Measurements from ENCODE around the gene ZNF516. TPM values are rescaled to one million over a fixed set of nuclear protein-coding genes. Genes with fewer than 3 reads are reported as not detected.

Gene ZNF516, protein sequence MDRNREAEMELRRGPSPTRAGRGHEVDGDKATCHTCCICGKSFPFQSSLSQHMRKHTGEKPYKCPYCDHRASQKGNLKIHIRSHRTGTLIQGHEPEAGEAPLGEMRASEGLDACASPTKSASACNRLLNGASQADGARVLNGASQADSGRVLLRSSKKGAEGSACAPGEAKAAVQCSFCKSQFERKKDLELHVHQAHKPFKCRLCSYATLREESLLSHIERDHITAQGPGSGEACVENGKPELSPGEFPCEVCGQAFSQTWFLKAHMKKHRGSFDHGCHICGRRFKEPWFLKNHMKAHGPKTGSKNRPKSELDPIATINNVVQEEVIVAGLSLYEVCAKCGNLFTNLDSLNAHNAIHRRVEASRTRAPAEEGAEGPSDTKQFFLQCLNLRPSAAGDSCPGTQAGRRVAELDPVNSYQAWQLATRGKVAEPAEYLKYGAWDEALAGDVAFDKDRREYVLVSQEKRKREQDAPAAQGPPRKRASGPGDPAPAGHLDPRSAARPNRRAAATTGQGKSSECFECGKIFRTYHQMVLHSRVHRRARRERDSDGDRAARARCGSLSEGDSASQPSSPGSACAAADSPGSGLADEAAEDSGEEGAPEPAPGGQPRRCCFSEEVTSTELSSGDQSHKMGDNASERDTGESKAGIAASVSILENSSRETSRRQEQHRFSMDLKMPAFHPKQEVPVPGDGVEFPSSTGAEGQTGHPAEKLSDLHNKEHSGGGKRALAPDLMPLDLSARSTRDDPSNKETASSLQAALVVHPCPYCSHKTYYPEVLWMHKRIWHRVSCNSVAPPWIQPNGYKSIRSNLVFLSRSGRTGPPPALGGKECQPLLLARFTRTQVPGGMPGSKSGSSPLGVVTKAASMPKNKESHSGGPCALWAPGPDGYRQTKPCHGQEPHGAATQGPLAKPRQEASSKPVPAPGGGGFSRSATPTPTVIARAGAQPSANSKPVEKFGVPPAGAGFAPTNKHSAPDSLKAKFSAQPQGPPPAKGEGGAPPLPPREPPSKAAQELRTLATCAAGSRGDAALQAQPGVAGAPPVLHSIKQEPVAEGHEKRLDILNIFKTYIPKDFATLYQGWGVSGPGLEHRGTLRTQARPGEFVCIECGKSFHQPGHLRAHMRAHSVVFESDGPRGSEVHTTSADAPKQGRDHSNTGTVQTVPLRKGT
- 13.7 TPM for polyA plus RNA-seq (2013, experiment 1 of 2)
- 14.9 TPM for polyA plus RNA-seq (2013, experiment 2 of 2)

DNA sequence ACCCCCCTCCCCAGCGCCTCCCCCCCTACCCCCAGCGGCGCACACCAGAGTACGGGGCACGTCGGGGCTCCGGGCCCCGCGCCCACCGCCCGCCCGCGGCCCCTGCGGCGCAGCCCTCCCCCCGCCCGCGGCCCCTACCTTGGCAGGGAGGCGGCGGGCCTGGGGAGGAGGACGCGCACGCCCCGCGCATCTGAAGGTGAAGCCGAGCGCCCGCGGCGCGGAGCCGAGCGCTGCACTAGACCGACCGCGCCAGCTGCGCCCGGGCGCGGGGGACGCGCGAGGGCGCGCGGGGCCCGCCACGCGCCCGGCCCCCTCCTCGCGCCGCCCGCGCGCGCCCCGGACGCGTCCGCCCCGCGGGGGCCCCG lies at the start of gene ZNF516:
TSS of gene ZNF516 (minus strand) at position 237 of the 365 bp plus-strand sequence. CDS start 52,188 bp downstream, outside the sequence.
- H2BK12ac ChIP-seq (ENCODE audit: low read length in 2 of 2), result peak within 1 kb of the TSS; percentile 61 to 84
- H3K27me3 ChIP-seq (ENCODE audit: control insufficient read depth in 1 of 2, insufficient read depth in 1 of 2, low read length in 2 of 2), result no peaks in the 10 kb centered on the region
- H2AK5ac ChIP-seq (ENCODE audit: low read length, severe bottlenecking), result no peak within 1 kb of the TSS
- peak; percentile 47 for DNase-seq
- H3K4ac ChIP-seq (ENCODE audit: low read depth in 1 of 2, low read length in 2 of 2), result peak within 1 kb of the TSS; percentile 95 to 100
- peak within 1 kb of the TSS; percentile 96 for H3K4me2 ChIP-seq (ENCODE audit: low read length, poor library complexity, severe bottlenecking)
- H3K36me3 ChIP-seq (ENCODE audit: control insufficient read depth in 1 of 2, insufficient read depth in 2 of 2, low read depth in 1 of 2, low read length in 2 of 2), result no peaks in the 10 kb centered on the region
- peak within 1 kb of the TSS; percentile 94 to 99 for H3K18ac ChIP-seq (ENCODE audit: low read depth in 1 of 2, low read length in 2 of 2)
- H3K27ac ChIP-seq (ENCODE audit: low read length, poor library complexity, severe bottlenecking), result peak within 1 kb of the TSS; percentile 94
- H2BK5ac ChIP-seq (ENCODE audit: low read depth, low read length, poor library complexity, severe bottlenecking), result peak within 1 kb of the TSS; percentile 61
- H3K79me1 ChIP-seq (replicated peaks; ENCODE audit: low read length, poor library complexity, severe bottlenecking), result peaks cover 8% of the 10 kb centered on the region
- H2BK15ac ChIP-seq (ENCODE audit: low read depth, poor library complexity, severe bottlenecking), result no peak within 1 kb of the TSS
- no peaks in the 10 kb centered on the region for H3K9me3 ChIP-seq (ENCODE audit: control insufficient read depth, low read length)
- peak within 1 kb of the TSS; percentile 88 to 97 for H3K4me3 ChIP-seq (ENCODE audit: insufficient read depth in 1 of 2, low read depth in 1 of 2, low read length in 2 of 2)
- H4K91ac ChIP-seq (ENCODE audit: low read length), result peak within 1 kb of the TSS; percentile 91
- peak within 1 kb of the TSS in 1 of 2 experiments; percentile 95 for H3K14ac ChIP-seq (ENCODE audit: low read length in 2 of 2)
- no peak within 1 kb of the TSS for H3K23ac ChIP-seq (ENCODE audit: low read length in 2 of 2)
- peak within 1 kb of the TSS; percentile 92 for H2BK120ac ChIP-seq (ENCODE audit: low read depth, low read length)
- H2AFZ ChIP-seq (ENCODE audit: low read depth, low read length), result peak within 1 kb of the TSS; percentile 93
- H3K4me1 ChIP-seq (ENCODE audit: control insufficient read depth, insufficient read depth, low read depth, low read length), result peaks cover 18% of the 10 kb centered on the region
- H4K8ac ChIP-seq (ENCODE audit: low read length), result peak within 1 kb of the TSS; percentile 83
- H3K9ac ChIP-seq (ENCODE audit: low read length), result peak within 1 kb of the TSS; percentile 96
- under 1% methylated on average over 32 of the region's 64 CpGs for WGBS

DNA sequence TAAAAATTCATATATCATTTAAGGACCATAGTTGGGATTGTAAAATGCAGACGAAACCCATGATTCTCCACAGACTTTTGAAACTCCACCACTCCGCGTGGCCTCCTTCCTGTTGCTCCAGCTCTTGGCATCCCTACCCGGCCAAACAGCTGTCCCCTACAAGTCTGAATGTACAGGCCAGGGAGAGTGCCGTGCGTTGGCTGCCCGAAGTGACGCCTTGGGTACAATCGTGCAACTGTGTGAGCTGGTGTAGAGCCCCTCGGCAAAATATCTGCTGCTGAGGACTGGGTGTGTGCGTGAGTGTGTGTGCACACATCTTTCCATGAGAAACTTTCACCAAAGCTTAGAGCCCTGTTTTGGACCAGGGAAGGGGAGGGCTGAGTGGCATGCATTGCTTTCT lies 43.8 kb upstream of the ZNF516 start:
- Histone ChIP-seq H2BK12ac (ENCODE audit: low read length in 2 of 2) (no peak overlapping the region), H2BK120ac (ENCODE audit: low read depth, low read length) (no peak overlapping the region), H3K14ac (ENCODE audit: low read length in 2 of 2) (no peak overlapping the region), H3K27ac (ENCODE audit: low read length, poor library complexity, severe bottlenecking) (no peak overlapping the region), H2BK15ac (ENCODE audit: low read depth, poor library complexity, severe bottlenecking) (no peak overlapping the region), H2AK5ac (ENCODE audit: low read length, severe bottlenecking) (no peak overlapping the region), H3K79me1 (replicated peaks; ENCODE audit: low read length, poor library complexity, severe bottlenecking) (no peaks in the 10 kb centered on the region), H3K4me3 (ENCODE audit: insufficient read depth in 1 of 2, low read depth in 1 of 2, low read length in 2 of 2) (no peak overlapping the region), H3K36me3 (ENCODE audit: control insufficient read depth in 1 of 2, insufficient read depth in 2 of 2, low read depth in 1 of 2, low read length in 2 of 2) (no peaks in the 10 kb centered on the region), H3K9ac (ENCODE audit: low read length) (no peak overlapping the region), H3K9me3 (ENCODE audit: control insufficient read depth, low read length) (no peaks in the 10 kb centered on the region), H2AFZ (ENCODE audit: low read depth, low read length) (no peak overlapping the region), H3K4me1 (ENCODE audit: control insufficient read depth, insufficient read depth, low read depth, low read length) (peaks cover 4% of the 10 kb centered on the region), H4K8ac (ENCODE audit: low read length) (no peak overlapping the region), H3K18ac (ENCODE audit: low read depth in 1 of 2, low read length in 2 of 2) (no peak overlapping the region), H2BK5ac (ENCODE audit: low read depth, low read length, poor library complexity, severe bottlenecking) (no peak overlapping the region), H3K27me3 (ENCODE audit: control insufficient read depth in 1 of 2, insufficient read depth in 1 of 2, low read length in 2 of 2) (peaks cover 7 to 16% of the 10 kb centered on the region in 2 experiments), H4K91ac (ENCODE audit: low read length) (peak overlapping the region; percentile 15), H3K4ac (ENCODE audit: low read depth in 1 of 2, low read length in 2 of 2) (no peak overlapping the region), H3K4me2 (ENCODE audit: low read length, poor library complexity, severe bottlenecking) (no peak overlapping the region), H3K23ac (ENCODE audit: low read length in 2 of 2) (no peak overlapping the region)
- DNase-seq, result no peak
- 97% methylated on average over 11 of the region's 11 CpGs for WGBS

DNA sequence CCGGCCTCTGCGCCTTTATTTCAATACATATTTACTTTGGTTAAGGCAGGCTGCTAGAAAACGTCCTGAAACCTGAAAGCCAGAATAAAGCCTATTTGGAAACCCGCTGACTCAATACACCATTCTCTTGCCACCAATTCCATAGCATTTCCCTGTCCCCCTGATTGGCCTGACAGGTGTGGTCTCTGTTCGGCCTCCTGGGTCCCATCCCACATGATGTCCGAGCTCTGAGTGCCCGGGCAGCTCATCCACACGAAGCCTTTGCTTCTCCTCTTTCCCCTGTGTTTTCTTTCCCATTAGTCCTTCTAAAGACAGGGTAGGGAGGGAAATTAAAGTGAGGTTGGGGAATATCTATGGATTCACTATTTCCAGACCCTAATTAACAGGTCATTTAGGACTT lies 42.6 kb upstream of the ZNF516 start:
- no peak overlapping the region for H3K18ac ChIP-seq (ENCODE audit: low read depth in 1 of 2, low read length in 2 of 2)
- no peak overlapping the region for H2BK12ac ChIP-seq (ENCODE audit: low read length in 2 of 2)
- 88% methylated on average over 7 of the region's 8 CpGs for WGBS
- no peak overlapping the region for H4K8ac ChIP-seq (ENCODE audit: low read length)
- no peak overlapping the region for H3K27ac ChIP-seq (ENCODE audit: low read length, poor library complexity, severe bottlenecking)
- no peaks in the 10 kb centered on the region for H3K9me3 ChIP-seq (ENCODE audit: control insufficient read depth, low read length)
- no peak overlapping the region for H2BK5ac ChIP-seq (ENCODE audit: low read depth, low read length, poor library complexity, severe bottlenecking)
- no peak overlapping the region for H2AK5ac ChIP-seq (ENCODE audit: low read length, severe bottlenecking)
- no peak overlapping the region for H3K4ac ChIP-seq (ENCODE audit: low read depth in 1 of 2, low read length in 2 of 2)
- H2BK15ac ChIP-seq (ENCODE audit: low read depth, poor library complexity, severe bottlenecking), result no peak overlapping the region
- H3K14ac ChIP-seq (ENCODE audit: low read length in 2 of 2), result no peak overlapping the region
- H3K23ac ChIP-seq (ENCODE audit: low read length in 2 of 2), result no peak overlapping the region
- H3K79me1 ChIP-seq (replicated peaks; ENCODE audit: low read length, poor library complexity, severe bottlenecking), result no peaks in the 10 kb centered on the region
- H2AFZ ChIP-seq (ENCODE audit: low read depth, low read length), result no peak overlapping the region
- H2BK120ac ChIP-seq (ENCODE audit: low read depth, low read length), result no peak overlapping the region
- H4K91ac ChIP-seq (ENCODE audit: low read length), result no peak overlapping the region
- no peak overlapping the region for H3K4me3 ChIP-seq (ENCODE audit: insufficient read depth in 1 of 2, low read depth in 1 of 2, low read length in 2 of 2)
- no peaks in the 10 kb centered on the region for H3K36me3 ChIP-seq (ENCODE audit: control insufficient read depth in 1 of 2, insufficient read depth in 2 of 2, low read depth in 1 of 2, low read length in 2 of 2)
- H3K4me2 ChIP-seq (ENCODE audit: low read length, poor library complexity, severe bottlenecking), result no peak overlapping the region
- no peak overlapping the region for H3K9ac ChIP-seq (ENCODE audit: low read length)
- peaks cover 4 to 16% of the 10 kb centered on the region in 2 experiments for H3K27me3 ChIP-seq (ENCODE audit: control insufficient read depth in 1 of 2, insufficient read depth in 1 of 2, low read length in 2 of 2)
- DNase-seq, result no peak
- peaks cover 4% of the 10 kb centered on the region for H3K4me1 ChIP-seq (ENCODE audit: control insufficient read depth, insufficient read depth, low read depth, low read length)
